22Rv1 (cell line): Measurements from ENCODE around the gene HS1BP3.

Experiments
- ZFX ChIP-seq: fragments of 450-650 bp; IDR thresholded peaks from 2 replicates; pipeline ENCODE4 v1.6.1; 2017; ENCODE audit warnings: antibody characterized with exemption, borderline replicate concordance
- TF ChIP-seq, protein P1 (sequence below): fragments of 450-650 bp; IDR thresholded peaks from 2 replicates; pipeline ENCODE4 v1.5.1; 2017; ENCODE audit warnings: mild to moderate bottlenecking

- TF ChIP-seq, protein P1, sequence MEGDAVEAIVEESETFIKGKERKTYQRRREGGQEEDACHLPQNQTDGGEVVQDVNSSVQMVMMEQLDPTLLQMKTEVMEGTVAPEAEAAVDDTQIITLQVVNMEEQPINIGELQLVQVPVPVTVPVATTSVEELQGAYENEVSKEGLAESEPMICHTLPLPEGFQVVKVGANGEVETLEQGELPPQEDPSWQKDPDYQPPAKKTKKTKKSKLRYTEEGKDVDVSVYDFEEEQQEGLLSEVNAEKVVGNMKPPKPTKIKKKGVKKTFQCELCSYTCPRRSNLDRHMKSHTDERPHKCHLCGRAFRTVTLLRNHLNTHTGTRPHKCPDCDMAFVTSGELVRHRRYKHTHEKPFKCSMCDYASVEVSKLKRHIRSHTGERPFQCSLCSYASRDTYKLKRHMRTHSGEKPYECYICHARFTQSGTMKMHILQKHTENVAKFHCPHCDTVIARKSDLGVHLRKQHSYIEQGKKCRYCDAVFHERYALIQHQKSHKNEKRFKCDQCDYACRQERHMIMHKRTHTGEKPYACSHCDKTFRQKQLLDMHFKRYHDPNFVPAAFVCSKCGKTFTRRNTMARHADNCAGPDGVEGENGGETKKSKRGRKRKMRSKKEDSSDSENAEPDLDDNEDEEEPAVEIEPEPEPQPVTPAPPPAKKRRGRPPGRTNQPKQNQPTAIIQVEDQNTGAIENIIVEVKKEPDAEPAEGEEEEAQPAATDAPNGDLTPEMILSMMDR = no peak
- no peak for TF ChIP-seq ZFX
Measured at GRCh38 chr2:20626698-20627513, 24.0 kb downstream of the HS1BP3 start.
